ENCODE data around the gene WDR82.

DNA sequence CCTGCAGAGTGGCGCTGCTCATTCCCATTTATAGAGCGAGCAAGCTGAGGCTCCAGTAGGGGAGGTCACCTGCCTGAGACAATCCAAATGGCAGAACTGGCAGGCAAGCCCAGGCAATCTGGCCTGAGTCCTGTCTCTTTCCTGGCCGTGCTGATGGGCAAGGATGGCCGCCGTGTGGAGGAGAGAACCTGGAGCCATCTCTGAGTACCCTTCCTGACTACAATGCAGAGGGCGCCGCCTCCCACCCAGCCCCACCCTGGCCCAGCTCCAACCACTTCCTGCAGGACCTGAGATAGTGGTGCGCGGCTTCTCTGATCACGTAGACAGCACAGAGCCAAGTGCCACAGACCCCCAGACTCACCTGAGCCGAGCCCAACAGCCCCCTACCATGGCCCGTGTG is 60.0 kb downstream of the WDR82 start:
- TF ChIP-seq OSR1 (CRISPR knock-in tag; IDR thresholded peaks at IDR 0.05) = no peak
- TF ChIP-seq RARB (CRISPR knock-in tag; IDR thresholded peaks at IDR 0.05) = no peak
- no peak for TF ChIP-seq ZC3H10 (CRISPR knock-in tag; IDR thresholded peaks at IDR 0.05)
- TF ChIP-seq, protein P1, sequence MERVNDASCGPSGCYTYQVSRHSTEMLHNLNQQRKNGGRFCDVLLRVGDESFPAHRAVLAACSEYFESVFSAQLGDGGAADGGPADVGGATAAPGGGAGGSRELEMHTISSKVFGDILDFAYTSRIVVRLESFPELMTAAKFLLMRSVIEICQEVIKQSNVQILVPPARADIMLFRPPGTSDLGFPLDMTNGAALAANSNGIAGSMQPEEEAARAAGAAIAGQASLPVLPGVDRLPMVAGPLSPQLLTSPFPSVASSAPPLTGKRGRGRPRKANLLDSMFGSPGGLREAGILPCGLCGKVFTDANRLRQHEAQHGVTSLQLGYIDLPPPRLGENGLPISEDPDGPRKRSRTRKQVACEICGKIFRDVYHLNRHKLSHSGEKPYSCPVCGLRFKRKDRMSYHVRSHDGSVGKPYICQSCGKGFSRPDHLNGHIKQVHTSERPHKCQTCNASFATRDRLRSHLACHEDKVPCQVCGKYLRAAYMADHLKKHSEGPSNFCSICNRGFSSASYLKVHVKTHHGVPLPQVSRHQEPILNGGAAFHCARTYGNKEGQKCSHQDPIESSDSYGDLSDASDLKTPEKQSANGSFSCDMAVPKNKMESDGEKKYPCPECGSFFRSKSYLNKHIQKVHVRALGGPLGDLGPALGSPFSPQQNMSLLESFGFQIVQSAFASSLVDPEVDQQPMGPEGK (CRISPR knock-in tag; IDR thresholded peaks at IDR 0.05; ENCODE audit: borderline replicate concordance) = no peak
- TF ChIP-seq PPARA (CRISPR knock-in tag; IDR thresholded peaks at IDR 0.05; ENCODE audit: borderline replicate concordance) = no peak
- TF ChIP-seq ZNF8 (CRISPR knock-in tag; IDR thresholded peaks at IDR 0.05) = no peak
- TF ChIP-seq SNAI2 (CRISPR knock-in tag; IDR thresholded peaks at IDR 0.05) = no peak
- no peak for TF ChIP-seq TOX (CRISPR knock-in tag; IDR thresholded peaks at IDR 0.05; ENCODE audit: borderline replicate concordance)
- TF ChIP-seq, protein P2, sequence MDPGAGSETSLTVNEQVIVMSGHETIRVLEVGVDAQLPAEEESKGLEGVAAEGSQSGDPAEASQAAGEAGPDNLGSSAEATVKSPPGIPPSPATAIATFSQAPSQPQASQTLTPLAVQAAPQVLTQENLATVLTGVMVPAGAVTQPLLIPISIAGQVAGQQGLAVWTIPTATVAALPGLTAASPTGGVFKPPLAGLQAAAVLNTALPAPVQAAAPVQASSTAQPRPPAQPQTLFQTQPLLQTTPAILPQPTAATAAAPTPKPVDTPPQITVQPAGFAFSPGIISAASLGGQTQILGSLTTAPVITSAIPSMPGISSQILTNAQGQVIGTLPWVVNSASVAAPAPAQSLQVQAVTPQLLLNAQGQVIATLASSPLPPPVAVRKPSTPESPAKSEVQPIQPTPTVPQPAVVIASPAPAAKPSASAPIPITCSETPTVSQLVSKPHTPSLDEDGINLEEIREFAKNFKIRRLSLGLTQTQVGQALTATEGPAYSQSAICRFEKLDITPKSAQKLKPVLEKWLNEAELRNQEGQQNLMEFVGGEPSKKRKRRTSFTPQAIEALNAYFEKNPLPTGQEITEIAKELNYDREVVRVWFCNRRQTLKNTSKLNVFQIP (CRISPR knock-in tag; IDR thresholded peaks at IDR 0.05; ENCODE audit: borderline replicate concordance, low read depth) = no peak
- no peak for TF ChIP-seq CSDC2 (CRISPR knock-in tag; IDR thresholded peaks at IDR 0.05)
- TF ChIP-seq ZFP3 (CRISPR knock-in tag; IDR thresholded peaks at IDR 0.05) = no peak
